Activated CD4-positive, CD25-positive, alpha-beta regulatory T cell treated with anti-CD3 and anti-CD28 coated beads, Interleukin-2, amount 50 U/mL, for 72 hours (primary cell): ENCODE measurements around the gene ZFPM1.

ENCODE experiments used
- DNase-seq: peaks from one replicate; pipeline ENCODE4 v3.0.0; 2021

Gene ZFPM1

DNA sequence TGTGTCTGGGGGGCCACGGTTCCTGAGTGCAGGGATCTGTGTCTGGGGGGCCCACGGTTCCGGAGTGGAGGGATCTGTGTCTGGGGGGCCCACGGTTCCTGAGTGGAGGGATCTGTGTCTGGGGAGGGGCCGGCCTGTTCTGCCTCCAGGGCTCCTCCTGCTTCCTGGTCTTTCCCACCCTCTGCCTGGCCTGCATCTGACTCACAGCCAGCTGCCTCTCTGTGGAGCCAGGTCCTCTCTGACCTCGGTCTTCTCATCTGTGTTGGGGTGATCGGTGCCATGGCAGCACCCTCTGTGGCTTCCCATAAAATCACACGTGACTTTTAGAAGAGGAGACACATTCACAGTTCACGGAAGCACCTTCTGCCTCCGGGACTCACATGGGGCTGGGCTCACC, 50.3 kb downstream of the ZFPM1 start:
- DNase-seq: no peak

DNA sequence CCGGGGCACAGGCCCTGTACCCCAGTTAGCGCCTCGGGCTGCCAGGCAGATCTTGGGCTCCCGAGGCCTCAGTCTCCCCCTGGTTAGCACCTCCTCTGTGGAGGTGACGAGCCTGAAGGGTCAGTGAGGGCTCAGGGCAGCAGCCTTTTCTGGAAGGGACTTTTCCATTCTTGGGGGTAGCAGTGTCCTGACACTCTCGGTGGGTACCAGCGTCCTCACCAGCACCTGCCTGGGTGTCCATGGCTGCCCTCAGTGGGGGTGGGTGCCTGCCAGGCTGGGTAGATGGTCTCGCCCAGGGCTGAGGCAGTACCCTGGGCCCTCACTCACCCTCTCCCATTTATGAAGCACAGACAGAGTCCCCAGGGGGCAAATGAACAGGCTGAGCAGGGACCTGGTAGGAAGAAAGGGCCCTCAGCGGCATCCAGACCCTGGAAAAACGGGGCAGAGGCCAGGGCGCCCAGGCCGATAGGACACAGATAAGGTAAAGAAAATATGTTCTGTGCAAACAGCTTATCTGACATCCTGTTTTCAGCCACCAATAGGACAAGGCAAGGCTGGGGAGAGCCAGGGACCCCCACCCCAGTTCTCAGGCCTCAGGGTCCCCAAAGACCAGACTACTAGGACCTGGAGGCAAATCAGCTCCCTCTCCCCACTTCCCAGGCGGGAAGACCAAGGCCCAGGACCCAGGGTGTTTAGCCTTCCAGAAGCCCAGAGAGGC, 50.9 kb downstream of the ZFPM1 start:
- DNase-seq: no peak

DNA sequence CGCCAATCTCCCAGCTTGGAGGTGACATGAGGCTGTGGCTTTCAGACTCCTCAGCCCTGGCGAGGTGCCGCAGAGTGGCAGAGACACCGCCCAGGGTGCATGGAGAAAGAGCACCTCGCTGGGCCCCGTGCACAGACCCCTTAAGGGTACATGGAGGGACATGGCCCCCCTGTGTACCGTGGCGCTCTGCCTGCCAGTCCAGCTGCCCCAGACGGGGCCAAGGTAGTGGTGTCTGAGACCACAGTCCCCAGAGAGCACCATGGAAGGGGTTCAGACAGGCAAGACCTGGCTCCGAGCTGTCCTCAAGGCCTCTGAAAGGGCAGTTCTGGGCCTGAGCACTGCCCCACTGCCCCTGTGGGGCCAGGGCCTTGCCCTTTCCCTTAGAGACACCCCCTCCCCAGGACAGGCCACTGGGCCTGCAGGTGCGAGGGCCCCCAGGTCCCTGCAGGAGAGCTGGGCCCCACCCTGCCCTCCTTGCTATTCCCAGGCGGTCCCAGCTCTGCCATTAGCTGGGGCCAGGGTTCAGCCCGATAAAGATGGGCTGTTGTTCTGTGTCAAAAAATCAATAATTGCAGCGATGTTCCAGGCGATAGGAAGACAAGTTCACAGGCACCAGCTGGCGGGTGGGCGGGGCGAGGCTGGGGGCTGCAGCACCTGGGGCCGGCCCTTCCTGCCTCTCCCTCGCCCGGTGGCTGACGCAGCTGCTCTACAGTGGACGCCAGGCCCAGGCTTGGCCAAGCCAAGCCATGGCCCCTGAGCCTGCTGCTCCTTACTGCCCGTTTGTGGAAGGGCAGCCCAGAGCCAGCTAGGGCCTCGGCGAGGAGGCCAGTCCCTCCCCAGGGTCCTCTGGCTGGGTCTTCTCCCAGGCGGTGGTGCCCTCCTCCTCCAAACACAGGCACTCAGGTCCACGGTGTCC, 51.7 kb downstream of the ZFPM1 start:
- DNase-seq: no peak

DNA sequence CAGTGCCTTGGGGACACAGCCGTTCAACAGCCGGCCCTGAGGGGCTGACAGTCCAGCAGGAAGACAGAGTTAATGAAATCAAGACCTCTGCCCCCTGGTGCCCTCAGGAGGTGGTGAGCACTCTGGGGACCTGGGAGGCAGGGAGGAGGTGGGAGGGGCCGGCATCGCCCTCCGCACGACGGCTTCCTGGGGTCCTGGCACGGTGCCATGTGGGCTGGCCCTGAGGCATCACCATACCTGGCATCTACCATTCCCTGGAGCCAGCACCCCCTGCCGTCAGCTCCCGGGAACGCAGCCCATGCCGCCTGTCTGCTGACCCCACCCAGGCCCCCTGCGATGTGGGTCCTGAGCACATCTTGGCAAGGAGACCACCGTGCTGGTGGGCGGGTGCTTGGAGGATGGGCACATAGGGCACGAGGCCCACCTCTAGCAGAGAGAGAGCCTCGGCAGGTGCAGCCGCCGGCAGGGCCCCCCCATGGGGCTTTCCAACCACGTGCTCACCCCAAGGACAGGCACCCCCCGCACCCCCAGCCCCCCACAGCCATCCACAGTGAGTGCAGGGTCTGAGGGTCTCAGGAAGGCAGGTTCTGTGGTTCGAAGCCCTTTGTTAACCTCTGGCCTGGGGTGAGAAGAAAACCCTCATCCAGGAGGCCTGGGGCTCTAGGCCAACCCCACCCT, 52.5 kb downstream of the ZFPM1 start:
- DNase-seq: peak; percentile 55

DNA sequence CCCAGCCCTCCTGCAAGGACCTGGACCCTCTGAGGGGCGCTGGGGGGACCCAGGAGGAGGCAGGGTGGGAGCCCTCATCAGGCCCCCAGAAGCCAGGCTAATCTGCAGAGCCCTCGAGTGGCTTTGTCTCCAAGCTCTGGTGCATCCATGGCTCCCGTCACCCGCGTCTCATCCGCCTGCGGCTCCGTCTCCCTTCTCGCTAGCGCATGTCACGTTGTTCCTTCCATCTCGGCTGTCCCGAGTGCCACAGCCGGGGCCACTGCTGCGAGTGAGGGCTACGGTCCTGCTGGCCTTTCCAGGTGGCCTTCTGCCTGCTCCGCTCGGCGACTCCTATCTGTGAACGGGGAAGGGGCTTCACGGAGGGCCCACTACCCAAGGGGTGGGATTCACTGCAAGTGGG, 53.6 kb downstream of the ZFPM1 start:
- no peak for DNase-seq

DNA sequence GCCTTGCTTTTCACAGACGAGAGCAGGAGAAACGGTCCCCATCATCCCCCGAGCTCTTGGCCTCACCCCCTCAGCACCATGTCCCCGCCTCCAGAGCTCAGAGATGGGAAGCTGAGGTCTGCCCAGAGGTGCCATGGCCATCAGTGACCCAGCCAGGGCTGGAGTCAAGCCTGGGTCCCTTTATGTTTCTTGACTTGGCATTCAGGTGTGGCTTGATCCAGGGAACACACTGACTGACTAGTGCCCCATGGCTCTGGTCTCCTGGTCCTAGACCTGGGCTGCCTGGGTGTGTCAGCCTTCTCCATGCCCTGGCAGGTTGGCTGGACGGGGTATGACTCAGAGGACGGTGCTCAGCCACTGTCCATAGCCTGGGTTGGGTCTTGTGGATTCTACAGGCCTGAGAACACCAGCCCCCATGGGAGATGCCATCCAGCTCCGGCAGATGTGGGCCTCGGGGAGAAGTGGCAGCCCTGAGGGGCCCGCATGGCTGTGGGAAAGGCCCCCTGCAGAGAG, 54.2 kb downstream of the ZFPM1 start:
- no peak for DNase-seq

DNA sequence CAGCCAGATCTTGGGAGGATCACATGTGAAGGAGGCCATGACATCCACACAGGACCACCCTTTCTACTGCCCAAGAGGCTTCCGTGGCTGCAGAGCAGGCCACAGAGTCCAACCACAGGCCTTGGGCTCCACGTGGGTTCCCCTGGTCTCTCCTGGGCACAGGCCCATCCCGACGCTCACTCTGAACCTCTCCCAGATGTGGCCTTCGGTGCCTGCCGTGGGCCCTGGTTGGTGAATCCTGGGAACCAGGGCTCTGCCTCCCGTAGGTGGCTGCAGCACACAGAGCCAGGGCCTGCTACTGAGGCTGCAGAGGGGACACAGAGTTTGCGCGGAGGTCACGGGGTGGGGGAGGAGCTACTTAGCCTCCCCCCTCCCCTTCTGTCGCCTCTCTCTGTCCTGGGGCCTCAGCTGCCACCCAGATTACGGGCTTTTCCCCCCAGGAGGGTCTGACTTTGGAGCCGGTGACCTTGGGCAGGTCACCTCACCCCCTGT, 55.3 kb downstream of the ZFPM1 start:
- no peak for DNase-seq

DNA sequence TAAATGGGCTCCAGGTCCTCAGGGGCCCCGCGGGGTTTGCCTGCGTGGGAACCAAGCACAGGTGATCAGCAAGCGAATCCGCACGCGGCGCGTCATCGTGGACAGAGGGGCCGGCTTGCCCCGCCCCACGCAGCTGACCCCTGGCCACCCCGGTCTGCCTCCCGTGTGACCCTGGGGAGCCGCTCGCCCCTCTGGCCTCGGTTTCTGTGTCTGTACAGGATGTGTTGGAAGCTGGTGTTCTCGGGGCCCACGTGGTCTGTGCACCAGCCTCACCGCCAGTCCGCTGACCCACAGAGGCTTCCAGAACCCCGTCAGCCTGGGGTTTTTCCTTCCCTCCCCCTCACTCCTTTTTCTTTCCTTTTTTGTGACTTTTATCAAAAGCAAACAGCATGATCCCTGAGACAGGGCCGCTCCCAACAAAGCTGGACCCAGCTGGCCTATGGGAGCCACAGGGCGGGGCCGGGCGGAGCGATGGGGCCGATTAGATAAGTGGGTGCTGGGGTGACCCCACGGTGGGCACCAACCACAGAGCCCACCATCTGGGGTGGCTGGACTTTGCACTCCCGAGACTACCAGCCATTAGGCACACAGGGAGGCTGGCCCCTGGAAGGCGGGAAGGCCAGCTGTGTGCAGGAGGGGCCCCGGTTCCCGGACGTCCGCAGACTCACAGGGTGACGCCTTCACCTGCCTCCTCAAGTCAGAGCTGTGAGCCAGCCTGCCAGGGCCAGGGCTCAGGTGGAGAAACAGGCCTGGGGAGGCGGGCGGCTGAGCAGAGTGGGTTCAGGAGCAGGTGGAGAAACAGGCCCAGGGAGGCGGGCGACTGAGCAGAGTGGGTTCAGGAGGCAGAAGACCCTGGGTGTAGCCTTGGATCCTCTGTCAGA, 56.0 kb downstream of the ZFPM1 start:
- DNase-seq: no peak

DNA sequence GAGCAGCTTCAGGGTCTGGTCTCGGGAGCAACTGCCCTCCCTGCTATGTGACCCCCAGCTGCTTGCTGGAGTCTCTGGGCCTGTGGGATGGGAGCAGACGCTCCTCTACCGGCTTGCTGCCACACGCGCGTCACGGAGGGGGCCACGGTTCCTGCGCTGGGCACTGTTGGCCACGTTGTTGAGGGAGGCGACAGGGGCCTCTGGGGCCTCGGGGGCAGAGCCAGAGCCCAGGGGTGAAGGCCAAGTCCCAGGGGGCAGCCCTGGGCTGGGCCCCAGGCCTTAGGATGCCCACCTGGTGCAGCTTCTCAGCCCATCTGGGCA, 56.6 kb downstream of the ZFPM1 start:
- no peak for DNase-seq

DNA sequence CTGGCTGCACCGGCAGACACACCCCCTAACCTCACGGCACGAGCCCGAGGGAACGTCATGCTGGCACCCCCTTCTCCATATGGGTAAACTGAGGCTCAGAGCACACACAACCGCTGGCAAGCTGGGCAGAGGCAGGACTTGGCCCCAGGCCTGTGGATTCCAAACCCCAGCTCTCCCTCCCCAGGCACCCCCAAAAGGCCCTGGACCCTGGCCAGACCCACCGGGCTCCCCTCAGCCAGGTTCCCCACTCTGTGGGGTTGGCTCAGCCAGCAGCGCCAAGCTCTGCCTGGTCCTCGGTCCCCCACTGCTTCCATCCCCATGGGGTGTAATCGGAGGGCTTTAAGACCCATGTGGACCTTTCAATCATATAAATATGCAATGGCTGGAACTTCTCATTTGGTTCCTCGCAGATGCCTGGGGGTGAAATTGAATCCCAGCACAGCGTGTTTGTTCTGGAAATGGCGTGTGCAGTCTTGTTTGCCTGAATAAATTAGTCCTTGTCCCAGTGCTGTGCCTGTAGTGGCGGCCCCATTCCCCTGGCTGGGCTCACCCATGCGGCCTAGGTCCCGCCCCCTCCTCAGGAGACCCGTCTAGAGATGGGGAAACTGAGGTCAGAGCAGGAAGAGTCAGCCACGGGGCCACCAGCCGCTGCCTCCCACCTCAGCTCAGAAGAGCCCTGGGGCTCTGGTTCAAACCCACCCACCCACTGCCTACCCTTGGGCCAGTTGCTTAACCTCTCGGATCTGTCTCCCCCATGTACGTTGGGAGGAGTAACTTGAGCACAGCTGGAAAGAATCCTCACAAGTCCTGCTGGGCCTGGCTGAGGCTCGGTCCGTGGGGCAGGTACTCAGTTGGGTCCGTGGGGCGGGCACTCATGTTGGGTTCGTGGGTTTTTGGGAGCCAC, 57.3 kb downstream of the ZFPM1 start:
- DNase-seq: no peak

DNA sequence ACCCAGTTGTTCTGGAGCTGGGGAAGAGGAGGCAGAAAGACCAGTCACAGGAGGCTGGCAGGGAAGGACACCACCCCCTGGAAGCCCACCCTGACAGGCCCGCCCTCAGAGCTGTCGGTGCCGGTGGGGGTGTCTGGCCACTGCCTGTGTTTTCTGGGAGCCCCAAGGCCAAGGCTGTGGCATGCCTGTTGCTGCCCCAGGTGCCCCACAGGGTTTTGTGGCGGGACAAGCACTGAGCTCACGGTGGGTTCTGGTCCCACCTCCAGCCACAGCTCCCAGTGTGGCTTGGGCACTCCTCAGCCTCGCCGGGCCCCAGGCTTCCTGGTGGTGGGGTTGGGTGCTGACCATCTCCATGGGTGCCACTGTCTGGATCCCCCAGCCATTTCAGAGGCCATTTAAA, 58.0 kb downstream of the ZFPM1 start:
- DNase-seq: no peak

DNA sequence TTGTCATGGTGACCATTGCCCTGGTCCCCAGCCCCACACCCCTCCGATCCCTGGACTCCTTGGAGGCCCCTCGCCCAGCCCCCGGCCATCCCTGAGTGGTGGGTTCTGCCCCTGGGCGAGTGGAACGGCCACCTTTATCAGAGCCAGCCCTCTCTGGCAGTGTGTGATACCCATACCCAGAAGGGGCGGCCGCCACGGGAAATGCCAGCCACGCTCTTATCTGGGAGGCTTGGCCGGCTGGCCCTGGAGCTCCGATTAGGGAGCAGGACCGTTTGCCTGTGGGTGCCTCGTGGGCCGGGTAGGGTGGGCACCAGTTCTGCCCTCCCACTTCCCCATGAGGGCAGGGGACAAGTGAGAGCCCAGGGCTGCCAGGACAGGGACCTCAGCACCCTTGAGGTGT, 58.8 kb downstream of the ZFPM1 start:
- DNase-seq: no peak

DNA sequence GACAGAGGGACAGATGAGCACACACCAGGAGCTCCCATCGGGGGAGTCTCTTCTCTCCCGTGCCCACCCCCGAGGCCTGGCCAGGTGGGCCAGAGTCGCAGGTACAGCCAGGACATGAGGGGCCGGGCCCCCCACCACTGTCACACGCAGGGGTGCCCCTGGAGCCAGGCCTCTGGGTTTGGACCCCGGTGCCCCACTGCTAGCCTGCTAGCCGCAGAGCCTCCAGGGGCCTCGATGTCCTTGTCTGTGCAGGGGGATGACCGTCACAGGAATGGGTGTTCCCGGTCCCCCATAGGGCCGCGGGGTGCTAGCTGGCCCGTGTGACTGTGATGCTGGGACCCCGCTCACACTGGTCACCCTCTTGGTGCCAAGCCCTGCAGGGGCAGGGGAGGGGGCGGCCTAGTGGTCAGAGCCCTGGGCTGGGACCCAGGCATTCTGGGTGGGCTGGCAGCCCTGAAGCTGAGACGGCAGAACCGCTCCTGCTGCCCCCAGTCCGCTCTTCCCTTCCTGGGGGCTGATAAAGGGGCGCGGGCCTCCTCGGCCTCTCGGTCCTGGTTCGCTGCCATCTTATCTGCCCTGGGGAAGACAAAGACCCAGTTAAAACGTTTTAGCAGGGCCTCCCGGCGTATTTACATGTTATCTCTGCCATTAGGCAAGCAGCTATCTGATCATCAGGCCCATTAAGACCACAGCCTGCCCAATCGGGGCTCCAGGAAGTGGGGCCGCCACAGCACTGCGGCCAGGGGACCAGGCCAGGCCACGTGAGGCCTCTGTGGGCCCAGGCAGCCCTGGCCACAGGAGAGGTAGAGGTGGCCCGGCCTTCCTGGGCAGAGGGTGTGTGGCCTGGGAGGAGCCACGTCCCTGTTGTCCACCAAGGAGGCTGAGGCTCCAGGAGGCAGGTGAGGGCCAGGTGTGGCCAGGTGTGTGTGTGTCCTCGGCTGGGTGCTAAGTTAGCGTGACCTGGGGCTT, 59.9 kb downstream of the ZFPM1 start:
- DNase-seq: no peak

DNA sequence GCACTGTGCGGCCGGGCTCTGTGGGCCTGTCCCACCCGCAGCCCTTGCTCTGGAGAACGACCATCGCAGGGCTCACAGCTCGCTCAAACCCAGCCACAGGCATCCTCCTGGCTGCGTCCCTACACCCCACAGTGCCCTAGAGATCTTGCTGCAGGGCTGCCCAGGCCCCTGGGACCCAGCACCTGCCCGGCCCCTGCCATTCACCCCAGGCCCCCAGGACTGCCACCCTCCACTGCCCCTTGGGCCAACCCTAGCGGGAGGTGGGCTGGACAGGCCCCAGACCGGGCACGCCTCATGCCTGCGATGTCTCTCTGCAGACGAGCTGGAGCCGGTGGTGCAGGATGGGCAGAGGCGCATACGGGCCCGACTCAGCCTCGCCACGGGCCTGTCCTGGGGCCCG, 61.0 kb downstream of the ZFPM1 start:
- DNase-seq: no peak

DNA sequence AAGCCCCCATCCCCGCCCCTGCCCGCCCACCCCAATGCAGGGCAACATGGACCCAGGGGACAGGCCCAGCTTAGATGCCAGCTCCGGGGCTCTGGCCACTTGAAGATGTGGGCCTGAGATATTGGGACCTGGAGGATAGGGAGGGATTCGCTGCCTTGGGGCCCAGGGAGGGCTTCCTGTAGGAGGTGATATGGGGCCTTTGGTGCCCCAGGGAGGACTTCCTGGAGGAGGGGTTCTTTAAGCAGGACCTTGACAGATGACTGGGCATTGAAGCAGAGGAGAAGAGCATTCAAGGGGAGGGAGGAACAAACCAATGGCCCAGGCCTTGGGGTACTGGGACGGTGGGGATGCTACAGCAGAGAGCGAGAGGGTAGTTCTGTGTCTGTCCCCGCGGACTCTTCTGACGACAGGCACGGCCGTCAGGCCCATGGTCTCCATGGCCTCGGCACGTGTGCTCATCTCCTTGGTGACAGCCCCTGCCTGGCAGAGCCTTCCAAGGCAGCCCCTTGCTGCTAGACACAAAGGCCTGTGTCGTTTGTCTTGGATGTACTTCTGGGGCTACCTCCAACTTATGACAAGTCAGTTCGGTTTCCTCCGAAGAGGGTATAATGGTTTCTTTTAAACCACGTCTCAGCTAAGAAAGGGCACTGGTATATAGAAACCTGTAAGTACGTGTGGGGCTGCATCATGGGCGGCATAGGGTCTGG, 61.6 kb downstream of the ZFPM1 start:
- DNase-seq: no peak

DNA sequence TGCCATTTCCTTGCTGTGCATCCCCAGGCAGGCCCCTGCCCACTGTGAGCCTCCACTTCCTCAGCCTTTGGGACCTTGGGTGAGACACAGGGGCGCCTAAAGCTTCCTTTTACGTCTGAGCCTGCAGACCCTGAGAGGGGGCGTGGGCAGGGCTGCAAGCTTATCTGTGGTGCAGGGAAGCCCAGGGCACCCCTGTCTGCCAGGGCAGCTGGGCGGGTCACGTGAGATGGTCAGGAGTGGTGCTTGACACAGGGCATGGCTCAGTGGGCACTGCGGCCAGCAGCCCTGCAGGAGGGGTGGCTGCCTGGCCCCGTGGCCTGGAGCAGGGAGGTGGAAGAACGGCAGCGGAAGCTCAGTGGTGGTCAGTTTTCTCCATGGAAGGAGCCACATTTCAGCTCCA, 62.3 kb downstream of the ZFPM1 start:
- DNase-seq: no peak

DNA sequence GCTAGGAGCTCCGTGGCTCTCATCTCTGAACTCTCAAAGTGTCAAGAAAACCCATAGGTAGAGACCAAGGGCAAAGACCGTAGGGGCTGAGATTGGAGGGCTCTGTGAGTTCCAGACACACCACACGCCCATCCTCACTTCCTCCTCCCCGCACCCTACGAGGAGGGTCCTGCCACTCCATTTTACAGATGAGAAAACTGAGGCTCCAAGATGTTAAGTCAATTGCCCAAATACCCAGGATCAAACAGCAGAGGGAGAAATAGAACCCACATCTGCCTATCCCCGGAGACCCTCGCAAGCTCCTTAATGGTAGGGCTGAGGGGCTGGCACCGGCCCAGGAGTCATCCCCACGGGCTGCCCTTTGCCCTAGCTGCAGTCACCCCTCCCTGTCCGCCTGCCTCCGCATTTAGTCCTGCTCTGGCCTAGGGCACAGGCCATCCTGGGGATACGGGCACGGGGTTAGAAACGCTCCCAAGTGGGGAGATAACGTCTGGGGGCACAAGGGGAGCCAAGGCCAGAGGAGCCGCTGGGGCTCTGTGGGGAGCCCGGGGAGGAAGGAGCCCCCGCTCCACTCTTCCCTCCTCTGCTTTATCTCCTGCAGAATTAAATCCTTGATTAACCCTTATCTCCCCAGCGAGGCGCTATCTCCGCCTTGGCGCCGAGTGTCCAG, 63.0 kb downstream of the ZFPM1 start:
- DNase-seq: no peak

DNA sequence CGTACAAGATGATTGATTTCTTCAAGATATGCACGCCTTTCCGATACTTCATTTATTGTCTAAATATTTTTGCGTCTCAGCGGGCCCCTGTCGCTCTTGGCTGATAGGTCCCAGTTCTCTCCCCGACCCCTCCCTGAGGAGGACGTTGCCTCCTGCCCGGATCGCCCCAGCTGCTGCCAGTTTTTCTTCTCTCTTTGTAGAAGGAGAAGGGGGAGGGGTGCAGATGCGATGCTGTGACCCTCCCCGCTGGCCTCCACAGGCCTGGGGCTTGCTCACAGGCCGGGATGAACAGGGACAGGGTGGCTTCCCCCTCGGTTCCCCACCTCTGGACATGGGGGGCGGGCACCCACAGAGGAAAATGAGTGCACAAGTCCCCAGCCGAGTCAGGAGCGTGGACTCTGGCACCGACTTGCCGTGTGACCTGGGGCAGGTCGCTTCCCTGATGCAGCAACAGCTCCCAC, 63.6 kb downstream of the ZFPM1 start:
- DNase-seq: no peak
